Measurements from ENCODE around the gene NOTCH2.

Gene NOTCH2

DNA sequence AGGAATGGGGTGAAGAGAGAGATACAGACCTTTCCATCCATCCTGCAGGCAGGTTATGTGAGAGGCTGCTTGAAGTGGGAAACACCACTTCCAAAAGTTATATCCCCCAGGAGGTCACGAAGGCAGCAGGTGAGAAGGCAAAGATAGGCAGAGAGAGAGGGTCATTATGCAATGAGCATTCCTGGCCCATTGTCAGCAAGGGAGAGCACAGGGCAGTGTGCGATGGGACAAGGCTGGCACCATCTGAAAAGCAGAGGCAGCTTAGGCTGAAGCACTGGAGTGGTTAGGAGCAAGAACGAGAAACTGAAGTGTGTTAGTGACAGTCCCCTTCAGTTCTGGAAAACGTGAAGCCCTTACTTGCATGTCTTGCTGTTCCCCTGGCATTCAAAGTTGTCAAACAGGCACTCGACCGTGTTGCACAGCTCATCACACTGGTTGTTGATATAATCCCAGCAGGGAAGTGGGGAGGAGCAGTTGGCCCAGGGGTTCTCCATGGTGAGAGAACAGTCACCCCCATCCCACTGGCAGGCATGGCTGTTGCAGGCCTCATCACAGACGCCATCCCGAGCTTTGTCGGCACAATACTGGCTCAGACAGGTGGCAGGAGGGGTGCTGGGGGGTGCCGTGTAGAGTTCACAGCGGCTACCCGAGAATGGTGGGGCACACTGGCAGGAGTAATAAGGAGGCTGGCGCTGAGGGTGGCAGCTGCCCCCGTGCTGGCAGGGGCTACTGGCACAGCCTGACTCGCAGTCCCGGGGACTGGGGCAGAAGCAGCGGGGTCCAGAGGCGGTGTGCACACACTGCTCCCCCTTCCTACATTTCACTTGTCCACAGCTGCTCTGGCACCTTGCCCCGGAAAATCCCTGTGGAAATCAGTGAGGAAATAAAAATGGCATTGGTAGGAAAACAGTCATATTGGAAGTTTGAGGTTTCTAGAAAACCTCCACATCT lies 144.2 kb downstream of the NOTCH2 start:
- H3K27ac ChIP-seq: no peak overlapping the region
- TF ChIP-seq, protein P1, sequence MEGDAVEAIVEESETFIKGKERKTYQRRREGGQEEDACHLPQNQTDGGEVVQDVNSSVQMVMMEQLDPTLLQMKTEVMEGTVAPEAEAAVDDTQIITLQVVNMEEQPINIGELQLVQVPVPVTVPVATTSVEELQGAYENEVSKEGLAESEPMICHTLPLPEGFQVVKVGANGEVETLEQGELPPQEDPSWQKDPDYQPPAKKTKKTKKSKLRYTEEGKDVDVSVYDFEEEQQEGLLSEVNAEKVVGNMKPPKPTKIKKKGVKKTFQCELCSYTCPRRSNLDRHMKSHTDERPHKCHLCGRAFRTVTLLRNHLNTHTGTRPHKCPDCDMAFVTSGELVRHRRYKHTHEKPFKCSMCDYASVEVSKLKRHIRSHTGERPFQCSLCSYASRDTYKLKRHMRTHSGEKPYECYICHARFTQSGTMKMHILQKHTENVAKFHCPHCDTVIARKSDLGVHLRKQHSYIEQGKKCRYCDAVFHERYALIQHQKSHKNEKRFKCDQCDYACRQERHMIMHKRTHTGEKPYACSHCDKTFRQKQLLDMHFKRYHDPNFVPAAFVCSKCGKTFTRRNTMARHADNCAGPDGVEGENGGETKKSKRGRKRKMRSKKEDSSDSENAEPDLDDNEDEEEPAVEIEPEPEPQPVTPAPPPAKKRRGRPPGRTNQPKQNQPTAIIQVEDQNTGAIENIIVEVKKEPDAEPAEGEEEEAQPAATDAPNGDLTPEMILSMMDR (conservative IDR thresholded peaks at IDR 0.05): no peak

DNA sequence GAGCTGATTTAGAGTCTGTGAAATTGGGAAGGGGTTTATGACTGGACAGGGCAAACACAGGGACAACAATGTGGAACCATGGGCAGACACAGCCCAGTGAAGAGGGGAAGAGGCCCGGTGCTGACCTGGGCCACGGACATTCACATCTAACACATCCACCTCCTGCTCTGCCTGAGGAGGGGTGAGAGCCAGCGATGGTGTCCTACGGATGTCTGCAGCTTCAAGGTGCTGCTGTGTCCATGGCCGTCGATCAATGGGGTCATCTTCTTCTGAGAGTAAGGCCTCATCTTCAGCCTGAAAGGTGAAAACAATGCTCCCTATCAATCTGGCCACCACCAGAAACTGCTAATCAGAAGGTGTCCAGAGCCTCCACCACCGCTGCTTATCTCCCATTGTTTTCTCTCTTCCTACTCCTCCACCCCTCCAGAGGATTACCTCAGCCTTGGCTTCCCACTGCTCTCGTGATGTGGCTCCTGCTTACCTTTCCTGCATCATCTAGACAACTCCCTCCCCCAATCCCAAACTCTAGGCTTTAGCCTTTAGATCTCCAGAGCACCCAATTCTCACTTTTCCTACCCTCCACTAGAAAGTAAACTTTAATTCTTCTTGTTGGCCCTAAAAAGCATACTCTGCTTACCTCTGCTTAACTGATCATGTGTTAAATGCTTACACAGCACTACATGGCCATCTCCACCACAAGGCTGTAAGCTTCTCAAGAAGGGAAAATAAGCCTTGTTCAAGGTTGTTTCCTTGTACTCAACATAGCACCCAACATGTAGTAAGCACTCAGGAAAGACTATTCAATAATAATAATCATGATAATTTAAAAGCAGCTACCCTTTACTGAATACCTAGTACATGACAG lies 149.1 kb downstream of the NOTCH2 start:
- TF ChIP-seq, protein P1 (conservative IDR thresholded peaks at IDR 0.05): no peak

DNA sequence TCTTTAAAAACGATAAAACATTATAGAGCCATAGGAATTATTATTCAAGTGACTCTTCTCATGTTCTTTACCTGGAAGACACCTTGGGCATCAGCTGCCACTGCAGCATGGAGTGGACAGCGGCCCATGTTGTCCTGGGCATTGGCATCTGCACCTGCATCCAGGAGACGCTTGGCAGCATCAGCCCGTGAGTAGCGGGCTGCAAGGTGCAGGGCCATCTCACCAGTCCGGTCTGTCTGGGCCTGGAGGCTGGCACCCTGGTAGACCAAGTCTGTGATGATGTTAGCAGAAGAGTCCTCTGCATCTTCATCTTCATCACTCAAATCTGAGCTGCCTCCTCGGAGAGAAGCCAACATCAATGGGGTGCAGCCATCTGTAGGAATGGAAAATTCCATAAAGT lies 150.2 kb downstream of the NOTCH2 start:
- no peak overlapping the region for H3K27ac ChIP-seq
- TF ChIP-seq, protein P1 (conservative IDR thresholded peaks at IDR 0.05): no peak

More for the DNA sequence above, 149.1 kb downstream of the NOTCH2 start:
- H3K27ac ChIP-seq: no peak overlapping the region

DNA sequence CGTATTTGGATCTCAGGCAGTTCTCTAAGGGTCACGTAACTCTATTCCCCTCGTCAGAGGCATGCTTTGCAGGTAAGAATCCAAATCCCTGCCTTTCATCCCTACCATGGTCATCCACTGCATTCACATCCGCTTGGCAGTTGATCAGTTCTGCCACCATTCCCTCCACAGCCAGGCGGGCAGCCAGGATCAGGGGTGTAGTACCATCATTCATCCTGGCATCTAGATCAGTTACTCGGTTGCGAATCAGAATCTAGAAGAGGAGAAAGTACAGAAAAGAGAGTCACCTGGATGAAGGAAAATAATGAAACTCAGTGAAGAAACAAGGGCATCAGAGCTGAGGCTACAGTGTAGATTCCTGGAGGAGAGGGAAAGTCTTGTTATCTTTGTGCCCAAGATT lies 151.2 kb downstream of the NOTCH2 start:
- TF ChIP-seq, protein P1 (conservative IDR thresholded peaks at IDR 0.05): no peak
- H3K27ac ChIP-seq: no peak overlapping the region

DNA sequence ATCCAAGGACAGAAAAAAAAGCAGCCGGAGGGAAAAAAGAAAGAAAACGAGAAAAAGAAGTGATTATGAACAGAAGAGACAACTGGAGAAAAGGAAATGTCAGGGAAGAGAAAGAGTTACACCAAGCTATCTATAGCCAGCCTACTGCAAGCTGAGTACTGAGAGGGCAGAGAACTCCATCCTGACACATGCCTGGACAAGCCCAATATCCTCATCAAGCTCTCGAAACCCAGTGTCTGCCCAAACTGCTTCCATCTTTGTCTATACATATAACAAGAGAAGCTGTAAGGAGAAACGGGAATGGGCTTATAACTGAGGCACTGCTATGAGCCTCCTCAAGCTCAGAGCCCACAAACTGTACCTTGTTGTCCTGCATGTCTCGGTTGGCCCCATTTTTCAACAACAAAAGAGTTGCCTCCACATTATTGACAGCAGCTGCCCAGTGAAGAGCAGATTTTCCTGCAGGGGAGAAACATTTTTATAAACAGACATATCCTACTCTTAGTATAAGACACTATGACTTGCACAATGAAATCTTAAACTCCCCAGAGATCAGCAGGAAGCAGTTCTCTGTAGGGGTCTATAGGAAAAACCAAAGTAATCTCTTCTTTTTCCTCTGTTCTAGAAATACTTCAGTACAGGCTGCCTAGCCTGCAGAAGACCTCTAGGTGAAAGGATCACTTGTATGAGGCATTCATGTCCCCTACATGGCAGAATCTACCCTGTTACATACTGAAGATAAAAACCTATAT lies 152.0 kb downstream of the NOTCH2 start:
- H3K27ac ChIP-seq: no peak overlapping the region

DNA sequence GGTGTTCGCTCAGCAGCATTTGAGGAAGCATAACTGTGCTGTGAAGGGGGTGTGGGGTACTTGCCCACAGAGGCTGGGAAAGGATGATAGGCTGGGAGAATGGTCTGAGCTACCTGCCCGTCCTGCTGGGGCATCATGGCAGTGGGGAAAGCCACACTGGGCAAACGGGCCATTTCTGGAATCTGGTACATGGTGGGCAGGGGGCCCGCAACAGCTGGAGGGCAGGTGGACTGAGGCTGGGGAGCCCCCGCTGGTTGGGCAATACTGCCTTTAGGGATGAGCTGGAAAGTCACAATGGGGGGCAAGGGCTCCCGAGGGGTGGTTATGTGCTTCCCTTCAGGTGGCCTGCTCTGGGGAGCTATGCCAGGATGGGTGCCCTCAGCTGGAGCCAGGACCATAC lies 153.9 kb downstream of the NOTCH2 start:
- TF ChIP-seq, protein P1 (conservative IDR thresholded peaks at IDR 0.05): no peak
- no peak overlapping the region for H3K27ac ChIP-seq

More for the DNA sequence above, 152.0 kb downstream of the NOTCH2 start:
- TF ChIP-seq, protein P1 (conservative IDR thresholded peaks at IDR 0.05): no peak
